Thymus (tissue), 11 donors: ENCODE data around the gene CACNA2D3. TPM values are rescaled to one million over a fixed set of nuclear protein-coding genes. Genes with fewer than 3 reads are reported as not detected.
"Not testable (repeated sequence)": the region's sequence is repeated elsewhere in the genome, so short reads cannot be mapped to it uniquely, and the experiment has no call there.

Source experiments
- DNase-seq, 9 donors: peaks; one replicate each; pipeline ENCODE4 v3.0.0-alpha.2; 2013; ENCODE audit warnings: low spot score in 9 of 9, low read depth in 6 of 9, missing footprints in 1 of 9
- H3K27ac ChIP-seq, 2 donors: one replicate each; pipeline ENCODE4 v1.5.1; 2013; ENCODE audit warnings: control low read depth in 1 of 2, low read depth in 1 of 2, low read length in 1 of 2, mild to moderate bottlenecking in 1 of 2, moderate library complexity in 1 of 2
- H3K27me3 ChIP-seq, 2 donors: one replicate each; pipeline ENCODE4 v1.5.1; 2013; ENCODE audit warnings: low read length in 1 of 2; ENCODE audit not compliant: control insufficient read depth in 2 of 2, insufficient read depth in 1 of 2
- H3K36me3 ChIP-seq, 2 donors: one replicate each; pipeline ENCODE4 v1.5.1; 2013; ENCODE audit warnings: low read length in 1 of 2, mild to moderate bottlenecking in 1 of 2, moderate library complexity in 1 of 2; ENCODE audit not compliant: control insufficient read depth in 2 of 2, insufficient read depth in 2 of 2
- H3K4me1 ChIP-seq, 2 donors: one replicate each; pipeline ENCODE4 v1.5.1; 2013; ENCODE audit warnings: low read length in 2 of 2; ENCODE audit not compliant: control insufficient read depth in 2 of 2, insufficient read depth in 2 of 2
- H3K4me3 ChIP-seq, 2 donors: one replicate each; pipeline ENCODE4 v1.5.1; 2013; ENCODE audit warnings: low read length in 2 of 2, control low read depth in 1 of 2, mild to moderate bottlenecking in 1 of 2
- H3K9me3 ChIP-seq, 2 donors: one replicate each; pipeline ENCODE4 v1.5.1; 2013; ENCODE audit warnings: low read length in 1 of 2, mild to moderate bottlenecking in 1 of 2; ENCODE audit not compliant: control insufficient read depth in 2 of 2, insufficient read depth in 1 of 2
- WGBS: extraction: QIAGEN DNeasy Blood & Tissue Kit; methylation state at CpG from one replicate; pipeline ENCODE4 v1.1.7; 2013; 5-methylcytosine and 5-hydroxymethylcytosine counted together
- polyA plus RNA-seq: library from polyadenylated mRNA; stranded (reverse); fragments of 200-250 nt; gene quantifications from one replicate; pipeline ENCODE4 v1.2.3, GENCODE V29; 2013
- total RNA-seq: library from RNA; stranded (reverse); fragments of 120-200 nt; gene quantifications from one replicate; pipeline ENCODE4 v1.2.4, GENCODE V29; 2013
- donor health status: healthy.

CACNA2D3 gene
- total and polyA plus RNA-seq, 2 donors = 1.8 to 2.1 TPM

DNA sequence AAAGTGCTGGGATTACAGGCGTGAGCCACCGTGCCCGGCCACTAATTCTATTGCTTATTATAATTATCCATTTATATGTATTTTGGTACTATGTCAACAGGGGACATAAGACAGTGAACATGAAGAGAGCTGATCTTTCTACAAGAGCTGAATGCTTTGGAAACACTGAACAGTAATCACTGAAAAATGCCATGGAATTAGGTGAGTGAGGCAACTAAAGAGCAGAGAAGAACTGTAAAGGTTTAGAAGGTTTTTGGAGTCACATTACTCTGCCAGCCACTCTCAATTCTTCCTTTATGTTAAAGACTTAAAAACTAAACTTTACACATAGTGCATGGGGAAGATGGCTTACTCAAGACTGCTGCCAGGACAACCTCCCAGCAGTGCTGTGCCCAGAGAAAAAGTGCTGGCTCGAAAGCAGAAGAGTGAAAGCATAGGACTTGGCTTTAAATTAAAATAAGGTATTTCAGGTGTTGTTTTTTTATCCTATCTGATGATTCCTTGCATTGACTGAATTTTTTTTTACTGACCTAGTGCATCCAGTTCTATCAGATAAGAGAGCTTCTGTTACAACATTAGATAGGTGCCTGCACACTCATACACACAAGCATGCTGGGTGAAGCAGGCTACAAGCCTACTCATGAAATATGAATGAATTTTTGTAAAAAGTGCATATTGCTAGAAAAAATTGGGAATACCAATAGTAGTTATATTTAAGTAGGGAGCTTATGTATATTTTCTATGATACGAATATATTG, 28.7 kb upstream of the CACNA2D3 start:
- H3K27ac ChIP-seq = no peak overlapping the region
- H3K36me3 ChIP-seq = no peaks in the 10 kb centered on the region
- no peak overlapping the region for H3K4me3 ChIP-seq
- no peaks in the 10 kb centered on the region for H3K9me3 ChIP-seq
- H3K27me3 ChIP-seq = peaks cover 0 to 3% of the 10 kb centered on the region in 2 donors
- DNase-seq = no peak
- WGBS = 95% methylated on average over 5 of the region's 5 CpGs
- H3K4me1 ChIP-seq = no peaks in the 10 kb centered on the region

DNA sequence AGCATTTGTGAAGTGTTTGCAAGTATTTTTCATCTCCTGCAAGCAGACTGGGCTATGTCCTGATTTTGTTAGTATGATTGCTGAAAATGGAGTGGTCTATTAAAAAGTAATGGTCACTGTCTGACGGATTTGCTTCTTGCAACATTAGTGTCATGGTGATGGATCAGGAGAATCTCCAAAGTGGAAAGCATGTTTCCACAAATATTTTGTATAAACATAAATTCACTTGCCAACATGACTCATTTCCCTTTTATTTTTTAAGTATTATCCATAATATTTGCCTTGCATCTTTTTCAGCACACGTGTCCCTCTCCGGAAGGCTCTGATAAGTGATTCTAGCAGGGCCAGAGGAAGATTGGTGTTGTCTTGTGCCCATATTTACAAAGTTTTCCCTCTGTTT, 27.4 kb upstream of the CACNA2D3 start:
- no peaks in the 10 kb centered on the region for H3K4me1 ChIP-seq
- H3K27ac ChIP-seq = no peak overlapping the region
- no peak overlapping the region for H3K4me3 ChIP-seq
- H3K36me3 ChIP-seq = no peaks in the 10 kb centered on the region
- WGBS = 96% methylated on average over 3 of the region's 3 CpGs
- no peaks in the 10 kb centered on the region for H3K9me3 ChIP-seq
- no peak for DNase-seq
- no peaks in the 10 kb centered on the region for H3K27me3 ChIP-seq

DNA sequence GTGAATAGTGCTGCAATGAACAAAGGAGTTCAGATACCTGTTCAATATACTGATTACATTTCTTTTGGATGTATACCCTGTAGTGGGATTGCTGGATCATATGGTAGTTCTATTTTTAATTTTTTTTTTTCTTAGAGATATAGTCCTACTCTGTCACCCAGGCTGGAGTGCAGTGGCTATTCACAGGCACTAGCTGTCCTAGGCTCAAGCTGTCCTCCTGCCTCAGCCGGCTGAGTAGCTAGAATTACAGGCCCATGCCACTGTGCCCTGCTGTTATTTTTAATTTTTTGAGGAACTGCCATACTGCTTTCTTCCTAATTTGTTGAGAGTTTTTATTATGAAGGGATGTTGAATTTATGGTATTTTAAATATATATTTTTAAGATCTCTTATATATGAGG, 23.0 kb upstream of the CACNA2D3 start:
- Histone ChIP-seq H3K9me3 (no peaks in the 10 kb centered on the region), H3K36me3 (no peaks in the 10 kb centered on the region), H3K4me1 (no peaks in the 10 kb centered on the region), H3K27ac (no peak overlapping the region), H3K4me3 (no peak overlapping the region), H3K27me3 (no peaks in the 10 kb centered on the region)
- no peak for DNase-seq
- 78% methylated on average over 1 of the region's 1 CpG for WGBS

DNA sequence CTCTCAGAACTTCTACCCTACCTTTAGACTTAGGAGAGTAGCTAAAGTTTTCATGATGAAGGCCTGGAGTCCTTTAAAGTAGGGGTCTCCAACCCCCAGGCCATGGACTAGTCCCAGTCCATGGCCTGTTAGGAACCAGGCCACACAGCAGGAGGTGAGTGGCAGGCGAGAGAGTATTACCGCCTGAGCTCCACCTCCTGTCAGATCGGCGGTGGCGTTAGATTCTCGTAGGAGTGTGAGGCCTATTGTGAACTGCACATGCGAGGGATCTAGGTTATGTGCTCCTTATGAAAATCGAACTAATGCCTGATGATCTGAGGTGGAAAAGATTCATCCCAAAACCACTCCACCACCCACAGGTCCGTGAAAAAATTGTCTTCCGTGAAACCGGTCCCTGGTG, 18.3 kb upstream of the CACNA2D3 start:
- no peak overlapping the region for H3K4me3 ChIP-seq
- no peak for DNase-seq
- no peaks in the 10 kb centered on the region for H3K9me3 ChIP-seq
- no peaks in the 10 kb centered on the region for H3K4me1 ChIP-seq
- H3K27ac ChIP-seq = no peak overlapping the region
- 84% methylated on average over 11 of the region's 11 CpGs for WGBS
- no peaks in the 10 kb centered on the region for H3K36me3 ChIP-seq
- H3K27me3 ChIP-seq = no peaks in the 10 kb centered on the region

DNA sequence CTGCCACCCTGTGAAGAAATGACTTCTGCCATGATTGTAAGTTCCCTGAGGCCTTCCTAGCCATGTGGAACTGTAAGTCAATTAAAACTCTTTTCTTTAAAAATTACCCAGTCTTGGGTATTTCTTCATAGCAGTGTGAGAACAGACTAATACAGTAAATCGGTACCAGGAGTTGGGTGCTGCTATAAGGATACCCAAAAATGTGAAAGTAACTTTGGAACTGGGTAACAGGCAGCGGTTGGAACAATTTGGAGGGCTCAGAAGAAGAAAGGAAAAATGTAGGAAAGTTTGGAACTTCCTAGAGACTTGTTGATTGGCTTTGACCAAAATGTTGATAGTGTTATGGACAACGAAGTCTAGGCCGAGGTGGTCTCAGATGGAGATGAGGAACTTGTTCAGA, 6.2 kb upstream of the CACNA2D3 start:
- H3K4me3 ChIP-seq, H3K4me1 ChIP-seq, H3K27ac ChIP-seq, H3K36me3 ChIP-seq, DNase-seq, H3K9me3 ChIP-seq: not testable (repeated sequence)
- WGBS = 93% methylated on average over 4 of the region's 4 CpGs
- peaks cover 17 to 22% of the 10 kb centered on the region in 2 donors for H3K27me3 ChIP-seq

DNA sequence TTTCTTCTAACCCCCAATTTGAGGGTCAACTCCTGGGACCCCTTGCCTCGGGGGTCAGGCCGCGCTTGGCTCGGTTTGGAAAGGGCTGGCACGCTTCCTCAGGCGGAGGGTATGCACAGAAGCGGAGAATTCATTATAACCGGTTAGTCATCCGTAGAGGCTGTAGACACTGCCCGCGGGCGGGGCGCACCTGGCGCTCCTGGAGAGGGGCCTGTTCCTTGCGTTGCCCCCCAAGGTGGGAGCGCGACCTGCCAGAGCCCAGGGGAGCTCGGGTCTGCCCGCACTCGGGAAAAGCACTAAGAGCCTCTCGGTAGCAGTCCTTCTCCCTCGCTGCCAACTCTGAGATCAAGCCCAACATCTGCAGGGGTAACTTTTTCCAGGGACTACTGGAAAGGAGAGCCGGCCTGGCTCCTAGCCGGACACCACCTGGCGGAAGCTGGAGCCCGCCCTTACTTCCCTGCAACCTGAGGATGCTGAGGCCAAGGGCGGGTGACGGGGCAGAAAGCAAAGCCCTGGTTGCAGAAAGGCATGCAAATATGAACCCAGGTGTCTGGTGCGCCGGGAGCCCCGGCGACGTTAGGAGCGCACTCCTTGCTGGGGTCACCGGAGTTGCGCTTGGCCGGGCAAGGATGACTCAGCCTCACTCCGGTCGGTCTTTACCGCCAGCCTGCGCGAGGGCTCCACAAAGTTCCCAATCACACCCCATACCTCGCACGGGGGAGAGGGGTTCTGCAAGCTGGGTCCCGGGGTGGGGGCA, 1.5 kb upstream of the CACNA2D3 start:
- Histone ChIP-seq H3K4me3 (no peak overlapping the region), H3K4me1 (no peaks in the 10 kb centered on the region), H3K9me3 (no peaks in the 10 kb centered on the region), H3K27me3 (peaks cover 51 to 60% of the 10 kb centered on the region in 2 donors), H3K36me3 (no peaks in the 10 kb centered on the region), H3K27ac (no peak overlapping the region)
- DNase-seq = no peak
- 6% methylated on average over 45 of the region's 45 CpGs for WGBS

DNA sequence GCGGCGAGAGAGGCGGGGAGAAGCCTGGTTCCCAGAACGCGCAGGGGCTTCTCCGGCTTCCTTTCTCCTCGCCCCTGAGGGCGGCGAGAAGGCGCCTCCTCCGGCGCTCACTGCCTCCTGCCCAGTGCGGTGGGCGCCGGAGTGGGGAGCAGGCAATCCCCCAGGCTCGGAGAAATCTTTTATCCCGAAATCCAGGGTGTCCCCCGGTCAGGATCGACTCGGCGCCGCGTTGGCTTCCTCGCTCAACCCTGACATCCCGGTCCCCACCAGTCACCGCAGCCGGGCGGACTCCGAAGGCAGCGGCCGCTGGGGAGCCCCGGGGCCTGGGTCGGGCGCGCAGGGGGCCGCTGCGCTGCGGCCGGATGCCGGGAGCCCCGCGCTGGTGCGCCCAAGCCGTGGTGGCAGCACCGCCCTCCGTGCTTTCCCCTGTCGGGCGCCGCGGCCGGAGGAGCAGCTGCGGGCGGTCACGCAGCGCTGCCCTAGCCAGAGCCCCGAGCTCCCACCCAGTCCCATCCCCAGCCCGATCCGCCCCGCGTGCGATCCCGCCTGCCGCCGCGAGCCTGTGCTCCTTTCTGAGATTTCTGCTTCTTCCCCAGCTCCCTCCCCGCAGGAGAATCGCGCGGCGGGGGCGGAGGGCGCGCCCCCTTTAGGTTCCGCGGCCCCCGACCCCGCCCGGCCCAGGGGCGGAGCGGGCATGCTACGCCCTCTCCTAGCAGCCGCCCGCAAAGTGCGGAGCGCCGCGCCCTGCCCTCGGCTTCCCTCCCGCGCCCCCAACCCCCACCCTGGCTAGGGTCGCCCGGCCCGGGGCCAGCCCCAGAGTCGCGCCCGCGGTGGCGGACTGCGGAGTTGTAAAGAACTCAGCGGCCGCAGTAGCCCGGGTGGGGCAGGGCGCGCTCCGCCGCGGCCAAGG, 683 bp upstream of the CACNA2D3 start:
- Histone ChIP-seq H3K4me3 (peak overlapping the region in 1 of 2 donors; percentile 22), H3K27ac (no peak overlapping the region), H3K9me3 (no peaks in the 10 kb centered on the region), H3K36me3 (no peaks in the 10 kb centered on the region), H3K27me3 (peaks cover 55 to 63% of the 10 kb centered on the region in 2 donors), H3K4me1 (no peaks in the 10 kb centered on the region)
- DNase-seq = no peak
- 2% methylated on average over 107 of the region's 107 CpGs for WGBS

DNA sequence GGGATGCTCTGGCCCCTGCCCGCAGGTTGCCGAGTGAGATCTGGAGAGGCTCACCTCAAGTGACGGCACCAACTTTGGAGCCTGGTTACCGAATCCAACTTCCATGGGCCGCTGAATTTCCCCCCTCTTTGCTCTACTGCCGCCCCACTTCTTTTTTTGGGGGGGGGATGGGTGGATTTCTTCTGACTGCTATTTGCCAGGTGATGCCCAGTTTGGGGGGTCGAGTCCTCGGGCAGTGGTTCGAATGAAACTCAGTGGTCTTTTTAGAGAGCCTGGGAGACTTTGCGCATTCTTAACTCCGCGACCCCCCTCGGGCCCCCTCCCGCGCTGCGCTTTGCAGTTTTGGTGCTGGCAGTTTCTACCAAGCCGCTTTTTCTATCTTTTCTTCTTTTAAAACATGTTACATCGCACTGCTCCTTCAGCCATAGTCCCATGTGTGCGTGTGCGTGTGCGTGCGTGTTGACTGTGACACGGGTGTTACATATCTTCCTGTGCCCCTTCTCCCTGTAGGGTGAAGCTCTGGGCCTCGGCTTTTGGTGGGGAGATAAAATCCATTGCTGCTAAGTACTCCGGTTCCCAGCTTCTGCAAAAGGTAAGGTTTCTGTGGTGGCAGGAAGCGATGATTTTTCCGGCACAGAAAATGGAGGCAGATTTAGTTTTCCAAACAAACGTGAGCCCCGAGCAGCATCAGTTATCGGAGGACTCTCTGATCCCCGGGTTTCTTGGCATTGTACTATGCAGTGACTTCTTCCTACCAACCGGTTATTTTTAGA, 837 bp downstream of the CACNA2D3 start:
- no peak for DNase-seq
- Histone ChIP-seq H3K27ac (no peak overlapping the region), H3K27me3 (peaks cover 59 to 66% of the 10 kb centered on the region in 2 donors), H3K36me3 (no peaks in the 10 kb centered on the region), H3K9me3 (no peaks in the 10 kb centered on the region), H3K4me3 (no peak overlapping the region), H3K4me1 (no peaks in the 10 kb centered on the region)
- whole genome bisulfite sequencing = 6% methylated on average over 32 of the region's 32 CpGs
